GM12865 (cell line): ENCODE measurements around the gene CBR1.

Experiments
- DNase-seq: peaks from one replicate; pipeline ENCODE4 v3.0.0; 2010; ENCODE audit warnings: low read depth
- H3K4me3 ChIP-seq: 2 replicates; pipeline ENCODE4 v1.5.1; 2011; ENCODE audit warnings: mild to moderate bottlenecking, low read depth, low read length, control low read depth
- CTCF ChIP-seq: IDR thresholded peaks from 2 replicates; pipeline ENCODE4 v1.5.1; 2011; ENCODE audit warnings: low read length, control low read depth, low read depth, inconsistent platforms; ENCODE audit not compliant: insufficient read depth; ENCODE audit errors: missing control alignments

Gene CBR1

GRCh38 chr21:36061445-36061844 lies 8.4 kb upstream of the CBR1 start:
- no peak for TF ChIP-seq CTCF

GRCh38 chr21:36063375-36064084 lies 6.3 kb upstream of the CBR1 start:
- no peak overlapping the region for H3K4me3 ChIP-seq
- TF ChIP-seq CTCF: no peak
- DNase-seq: no peak

More at GRCh38 chr21:36061445-36061844, 8.4 kb upstream of the CBR1 start:
- DNase-seq: no peak
- H3K4me3 ChIP-seq: no peak overlapping the region

- TF ChIP-seq CTCF: no peak
- no peak for DNase-seq
Observed at GRCh38 chr21:36064085-36064460, 5.8 kb upstream of the CBR1 start.

GRCh38 chr21:36065497-36066036 lies 4.3 kb upstream of the CBR1 start:
- H3K4me3 ChIP-seq: no peak overlapping the region
- peak; percentile 12 for DNase-seq
- TF ChIP-seq CTCF: no peak

More at GRCh38 chr21:36064085-36064460, 5.8 kb upstream of the CBR1 start:
- H3K4me3 ChIP-seq: no peak overlapping the region

- no peak for TF ChIP-seq CTCF
- peak overlapping the region; percentile 78; the same call in 1 of the 2 replicates for H3K4me3 ChIP-seq
- no peak for DNase-seq
Observed at GRCh38 chr21:36068748-36069398, 951 bp upstream of the CBR1 start.

GRCh38 chr21:36070999-36071398 lies 1.2 kb downstream of the CBR1 start:
- DNase-seq: no peak
- no peak for TF ChIP-seq CTCF
- H3K4me3 ChIP-seq: no peak overlapping the region
